ENCODE results near the gene CCND2. TPM values are rescaled to one million over a fixed set of nuclear protein-coding genes. Genes with fewer than 3 reads are reported as not detected.
A peak's percentile ranks its signal among the peaks of the same experiment; 100 is the strongest.

The CCND2 gene
- total and polyA plus RNA-seq, 9 donors: 4.0 to 105 (median 45.4) TPM

DNA sequence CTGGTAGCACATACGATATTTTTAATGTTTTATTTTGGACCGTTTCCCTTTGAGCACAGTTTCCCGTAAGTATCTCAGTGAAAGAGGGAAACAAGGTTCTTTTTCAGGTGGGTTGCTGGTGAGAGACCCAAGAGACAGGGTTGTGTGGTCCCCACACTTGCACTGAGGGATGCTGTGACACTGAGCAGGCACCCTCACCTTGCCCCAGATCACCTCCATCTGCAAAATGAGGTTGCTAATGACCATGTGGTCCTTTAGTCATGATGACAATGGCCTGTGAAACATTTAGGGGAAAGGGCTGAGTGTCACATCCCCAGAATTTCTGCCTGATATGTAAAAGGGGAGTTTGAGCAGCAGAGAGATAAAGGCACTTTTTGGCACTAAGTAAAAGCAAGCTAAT is 4.3 kb downstream of the CCND2 start:
- 62 to 73% (median 67%) methylated on average over 3 of the region's 3 CpGs for WGBS, 3 donors
- Histone ChIP-seq H3K4me1 (ENCODE audit: insufficient read depth) (peaks cover 4% of the 10 kb centered on the region), H3K27ac (no peak overlapping the region), H3K27me3 (no peaks in the 10 kb centered on the region), H3K9me3 (no peaks in the 10 kb centered on the region), H3K36me3 (no peaks in the 10 kb centered on the region), H3K4me3 (no peak overlapping the region)
- TF ChIP-seq POLR2A (IDR thresholded peaks at IDR 0.05) (no peak), EP300 (IDR thresholded peaks at IDR 0.05) (no peak), CTCF (IDR thresholded peaks at IDR 0.05) (no peak)
- DNase-seq: no peak
- intact Hi-C loops (cut with DNase I): loop anchor here (2.0 to 10.0 kb wide), 5 partner anchors 243 to 973 kb away; no protein-coding TSS in a partner anchor

- intact Hi-C loops (cut with DNase I): loop anchor here (2.0 to 10.0 kb wide), 5 partner anchors 244 to 974 kb away; no protein-coding TSS in a partner anchor
- Histone ChIP-seq H3K27me3 (no peaks in the 10 kb centered on the region), H3K4me1 (ENCODE audit: insufficient read depth) (peaks cover 3% of the 10 kb centered on the region), H3K4me3 (no peak overlapping the region), H3K9me3 (no peaks in the 10 kb centered on the region), H3K36me3 (no peaks in the 10 kb centered on the region), H3K27ac (no peak overlapping the region)
- 45 to 58% (median 46%) methylated on average over 15 of the region's 15 CpGs for WGBS, 3 donors
- TF ChIP-seq POLR2A (IDR thresholded peaks at IDR 0.05): no peak
- TF ChIP-seq CTCF (IDR thresholded peaks at IDR 0.05): no peak
- TF ChIP-seq EP300 (IDR thresholded peaks at IDR 0.05): no peak
- DNase-seq: peak in 1 of 5 donors; percentile 4
Observed at GRCh38 chr12:4278329-4279197, 5.0 kb downstream of the CCND2 start.

DNA sequence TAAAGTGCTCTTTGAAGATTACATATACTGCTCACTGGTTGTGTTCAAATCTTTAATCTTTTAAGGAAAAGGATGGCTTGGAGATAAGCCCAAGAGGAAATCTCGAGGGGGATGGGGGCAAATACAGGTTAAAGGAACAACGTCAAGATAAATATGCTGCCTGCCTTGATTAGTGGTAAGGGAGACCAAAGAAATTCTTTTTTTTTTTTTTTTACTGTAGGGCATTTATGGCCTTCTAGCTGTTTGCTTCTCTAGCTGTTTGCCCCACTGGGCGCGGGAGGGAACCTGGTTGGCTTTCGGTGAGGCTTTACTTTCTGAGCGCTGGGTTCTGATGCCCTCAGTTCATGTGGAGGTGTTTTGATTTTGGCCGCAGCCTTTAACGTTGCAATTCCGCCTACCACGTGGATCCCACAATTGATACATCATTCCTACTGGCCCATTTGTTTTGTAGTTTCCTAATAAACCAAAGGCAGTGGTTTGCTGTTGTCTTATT is 5.7 kb downstream of the CCND2 start:
- no peak overlapping the region for H3K27ac ChIP-seq
- intact Hi-C loops (cut with DNase I): loop anchor here (2.0 to 10.0 kb wide), 5 partner anchors 244 to 974 kb away; no protein-coding TSS in a partner anchor
- no peaks in the 10 kb centered on the region for H3K4me1 ChIP-seq (ENCODE audit: insufficient read depth)
- WGBS, 3 donors: 69 to 74% (median 73%) methylated on average over 10 of the region's 10 CpGs
- no peaks in the 10 kb centered on the region for H3K27me3 ChIP-seq
- H3K9me3 ChIP-seq: no peaks in the 10 kb centered on the region
- no peak overlapping the region for H3K4me3 ChIP-seq
- no peaks in the 10 kb centered on the region for H3K36me3 ChIP-seq
- no peak for TF ChIP-seq POLR2A (IDR thresholded peaks at IDR 0.05)
- TF ChIP-seq EP300 (IDR thresholded peaks at IDR 0.05): no peak
- no peak for TF ChIP-seq CTCF (IDR thresholded peaks at IDR 0.05)
- peak in 1 of 5 donors; percentile 4 for DNase-seq

DNA sequence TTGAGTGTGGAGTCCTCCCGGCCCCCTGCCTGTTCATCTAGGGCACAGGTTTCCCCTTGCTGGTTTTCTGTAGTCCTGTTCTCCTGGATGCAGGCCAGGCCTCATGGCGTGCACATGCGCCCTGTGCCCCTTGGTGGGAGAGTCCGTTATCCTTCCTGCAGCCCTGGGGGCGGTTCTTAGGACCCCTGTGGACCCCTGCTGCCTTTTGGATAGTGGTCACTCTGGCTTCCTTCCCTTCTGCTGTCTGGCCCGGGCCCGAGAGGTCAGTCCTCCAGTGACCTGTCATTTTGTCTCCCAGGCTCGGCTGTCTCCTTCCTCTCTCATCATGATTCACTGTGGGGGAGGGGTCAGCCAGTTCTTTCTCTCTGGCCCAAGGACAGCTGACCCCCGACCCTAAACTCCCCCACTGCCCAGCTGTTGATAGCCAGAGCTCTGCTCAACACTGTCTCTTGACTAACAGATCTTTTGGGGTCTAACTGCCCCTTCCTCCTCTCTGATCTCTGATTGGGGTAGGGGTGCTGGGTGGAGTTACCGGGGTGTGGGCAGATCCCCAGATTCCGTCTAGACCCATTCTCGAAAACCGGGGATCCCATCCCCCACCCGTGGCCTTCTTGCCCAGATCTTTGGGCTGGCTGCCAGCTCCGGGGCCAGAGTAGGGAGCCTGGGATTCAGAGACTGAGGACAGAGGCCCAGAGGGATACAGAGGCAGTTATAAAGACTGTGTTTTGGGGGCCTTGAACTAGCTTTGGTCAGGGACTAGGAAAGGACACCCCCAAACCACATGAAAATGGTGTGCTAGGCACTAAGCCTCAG is 7.0 kb downstream of the CCND2 start:
- Histone ChIP-seq H3K4me3 (no peak overlapping the region), H3K9me3 (no peaks in the 10 kb centered on the region), H3K4me1 (ENCODE audit: insufficient read depth) (no peaks in the 10 kb centered on the region), H3K27ac (no peak overlapping the region), H3K36me3 (no peaks in the 10 kb centered on the region), H3K27me3 (no peaks in the 10 kb centered on the region)
- TF ChIP-seq POLR2A (IDR thresholded peaks at IDR 0.05) (no peak), EP300 (IDR thresholded peaks at IDR 0.05) (no peak), CTCF (IDR thresholded peaks at IDR 0.05) (no peak)
- intact Hi-C loops (cut with DNase I): no loop called here
- peak; percentile 48 to 67 (median 51) for DNase-seq
- WGBS, 3 donors: 23 to 29% (median 27%) methylated on average over 15 of the region's 15 CpGs

Measured in ovary (tissue), 9 donors.